Tibial nerve (tissue), 4 donors: ENCODE measurements around the gene FRMD4A. TPM values are rescaled to one million over a fixed set of nuclear protein-coding genes. Genes with fewer than 3 reads are reported as not detected.

ENCODE experiments used
- DNase-seq, 2 donors: peaks; one replicate each; pipeline ENCODE4 v3.0.0-alpha.2; 2019; ENCODE audit warnings: low spot score in 2 of 2
- H3K27ac ChIP-seq, 4 donors: fragments of 200-600 bp; sonication (generic) in 3 of 4; one replicate each; pipeline ENCODE4 v1.5.1; 2017 to 2019; ENCODE audit warnings: mild to moderate bottlenecking in 1 of 4
- H3K27me3 ChIP-seq, 2 donors: fragments of 200-600 bp; sonication (generic) in 1 of 2; one replicate each; pipeline versions ENCODE4 v1.5.1 to v1.6.0; 2017 to 2019
- H3K36me3 ChIP-seq, 3 donors: fragments of 200-600 bp; sonication (generic); one replicate each; pipeline ENCODE4 v1.5.1; 2018 to 2019
- H3K4me1 ChIP-seq, 4 donors: fragments of 200-600 bp; sonication (generic) in 3 of 4; one replicate each; pipeline ENCODE4 v1.5.1; 2017 to 2019
- H3K4me3 ChIP-seq, 4 donors: fragments of 200-600 bp; sonication (generic) in 3 of 4; one replicate each; pipeline ENCODE4 v1.5.1; 2017 to 2019; ENCODE audit warnings: mild to moderate bottlenecking in 1 of 4, moderate library complexity in 1 of 4
- H3K9me3 ChIP-seq, 4 donors: fragments of 200-600 bp; sonication (generic) in 3 of 4; one replicate each; pipeline ENCODE4 v1.5.1; 2017 to 2019
- EP300 ChIP-seq, 2 donors: sonication (generic); formaldehyde crosslinking; IDR thresholded peaks; one replicate each; pipeline ENCODE4 v1.6.1; 2017; ENCODE audit warnings: antibody characterized with exemption in 2 of 2, mild to moderate bottlenecking in 1 of 2
- POLR2A ChIP-seq, 2 donors: fragments of 450-650 bp; IDR thresholded peaks; one replicate each; pipeline ENCODE4 v1.6.1; 2017; ENCODE audit warnings: antibody characterized with exemption in 2 of 2, mild to moderate bottlenecking in 2 of 2, moderate library complexity in 2 of 2
- WGBS, 2 donors: methylation state at CpG; one replicate each; pipeline ENCODE4 v1.1.5; 2018; 5-methylcytosine and 5-hydroxymethylcytosine counted together
- total RNA-seq, 4 donors: library from RNA; depleted of rRNA; stranded (reverse); fragments of >200 nt; gene quantifications; one replicate each; pipeline ENCODE4 v1.1.0, GENCODE V29; 2016
- TF ChIP-seq, protein P1 (sequence below), 5 experiments: fragments of 200-600 bp in 3 of 5; fragments of 450-650 bp in 2 of 5; sonication (generic) in 3 of 5; IDR thresholded peaks; one replicate each; pipeline ENCODE4 v1.5.1; 2016 to 2019; ENCODE audit warnings: antibody characterized with exemption in 5 of 5, mild to moderate bottlenecking in 3 of 5, moderate library complexity in 2 of 5

The FRMD4A gene
- total RNA-seq, 4 donors from 2014 or later = 39.8 to 89.7 (median 53.9) TPM

DNA sequence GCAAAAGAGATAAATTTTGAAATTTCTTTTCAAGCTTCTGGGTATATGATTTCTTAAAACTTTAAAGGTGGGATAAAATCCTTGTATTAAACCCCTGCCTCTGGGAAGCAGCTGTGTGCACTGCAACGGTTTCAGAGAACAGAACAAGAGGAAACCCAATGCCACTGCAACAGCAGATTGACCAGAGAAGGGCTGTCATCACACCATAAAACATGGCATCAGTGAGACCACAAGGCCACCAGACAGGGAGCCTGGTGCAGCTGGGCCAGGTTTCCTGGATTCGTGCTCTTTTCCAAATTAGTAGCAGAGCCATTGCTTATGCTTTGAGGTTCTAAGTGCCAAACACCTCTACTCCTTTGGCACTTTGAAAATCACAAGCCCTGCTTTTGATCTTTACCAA, 591.5 kb downstream of the FRMD4A start:
- 66 to 70% methylated on average over 2 of the region's 2 CpGs for WGBS, 2 donors
- no peak overlapping the region for H3K27ac ChIP-seq
- no peak for TF ChIP-seq POLR2A (IDR thresholded peaks at IDR 0.05)
- TF ChIP-seq, protein P1, sequence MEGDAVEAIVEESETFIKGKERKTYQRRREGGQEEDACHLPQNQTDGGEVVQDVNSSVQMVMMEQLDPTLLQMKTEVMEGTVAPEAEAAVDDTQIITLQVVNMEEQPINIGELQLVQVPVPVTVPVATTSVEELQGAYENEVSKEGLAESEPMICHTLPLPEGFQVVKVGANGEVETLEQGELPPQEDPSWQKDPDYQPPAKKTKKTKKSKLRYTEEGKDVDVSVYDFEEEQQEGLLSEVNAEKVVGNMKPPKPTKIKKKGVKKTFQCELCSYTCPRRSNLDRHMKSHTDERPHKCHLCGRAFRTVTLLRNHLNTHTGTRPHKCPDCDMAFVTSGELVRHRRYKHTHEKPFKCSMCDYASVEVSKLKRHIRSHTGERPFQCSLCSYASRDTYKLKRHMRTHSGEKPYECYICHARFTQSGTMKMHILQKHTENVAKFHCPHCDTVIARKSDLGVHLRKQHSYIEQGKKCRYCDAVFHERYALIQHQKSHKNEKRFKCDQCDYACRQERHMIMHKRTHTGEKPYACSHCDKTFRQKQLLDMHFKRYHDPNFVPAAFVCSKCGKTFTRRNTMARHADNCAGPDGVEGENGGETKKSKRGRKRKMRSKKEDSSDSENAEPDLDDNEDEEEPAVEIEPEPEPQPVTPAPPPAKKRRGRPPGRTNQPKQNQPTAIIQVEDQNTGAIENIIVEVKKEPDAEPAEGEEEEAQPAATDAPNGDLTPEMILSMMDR (IDR thresholded peaks at IDR 0.05) = no peak
- TF ChIP-seq EP300 (IDR thresholded peaks at IDR 0.05) = no peak
- no peaks in the 10 kb centered on the region for H3K27me3 ChIP-seq
- H3K4me1 ChIP-seq = peaks cover 0 to 13% (median 0%) of the 10 kb centered on the region in 4 donors
- peaks cover 0 to 51% (median 0%) of the 10 kb centered on the region in 3 donors for H3K36me3 ChIP-seq
- DNase-seq = no peak
- H3K9me3 ChIP-seq = no peaks in the 10 kb centered on the region
- no peak overlapping the region for H3K4me3 ChIP-seq

DNA sequence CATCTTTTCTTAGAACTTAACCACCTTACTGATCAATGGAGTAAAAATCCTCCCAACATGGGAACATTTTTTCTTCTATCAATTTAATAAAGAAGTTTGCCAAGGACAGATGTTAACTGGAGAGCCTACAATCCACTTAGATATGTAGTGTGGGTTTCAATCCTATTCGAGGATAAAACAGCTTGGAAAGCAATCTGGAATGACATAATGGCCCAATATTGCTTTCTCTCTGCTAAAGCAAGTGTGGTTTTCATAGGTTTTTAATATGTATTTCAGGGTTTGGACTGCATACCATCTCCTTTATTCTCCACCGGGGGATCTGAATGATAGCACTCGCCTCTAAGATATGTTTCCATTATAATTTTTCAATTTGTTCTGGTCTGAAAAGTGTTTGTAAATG, 594.2 kb downstream of the FRMD4A start:
- no peaks in the 10 kb centered on the region for H3K27me3 ChIP-seq
- H3K9me3 ChIP-seq = no peaks in the 10 kb centered on the region
- peaks cover 0 to 68% (median 0%) of the 10 kb centered on the region in 3 donors for H3K36me3 ChIP-seq
- no peak overlapping the region for H3K4me3 ChIP-seq
- H3K27ac ChIP-seq = no peak overlapping the region
- WGBS, 2 donors = 68 to 79% methylated on average over 3 of the region's 3 CpGs
- no peak for DNase-seq
- TF ChIP-seq, protein P1 (IDR thresholded peaks at IDR 0.05) = no peak
- TF ChIP-seq EP300 (IDR thresholded peaks at IDR 0.05) = no peak
- no peak for TF ChIP-seq POLR2A (IDR thresholded peaks at IDR 0.05)
- no peaks in the 10 kb centered on the region for H3K4me1 ChIP-seq

DNA sequence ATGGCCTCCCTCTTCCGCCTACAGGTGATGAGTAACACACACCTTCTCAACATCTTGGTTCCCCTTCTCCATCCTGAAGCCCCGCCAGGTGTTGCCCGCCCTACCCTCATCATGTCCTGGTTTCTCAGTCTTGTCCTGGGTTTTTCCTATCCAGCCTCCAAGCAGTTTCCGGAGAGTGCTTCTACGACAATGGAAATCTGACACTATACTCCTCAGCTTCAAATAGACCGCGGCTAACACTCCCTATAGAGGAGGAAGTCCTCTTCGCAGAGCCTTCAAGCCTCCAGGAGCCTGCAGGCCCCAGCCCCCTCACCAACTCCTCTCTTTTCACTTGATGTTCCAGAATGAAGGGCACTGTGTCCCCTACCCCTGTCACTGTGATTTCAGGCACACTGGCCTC, 596.6 kb downstream of the FRMD4A start:
- TF ChIP-seq POLR2A (IDR thresholded peaks at IDR 0.05) (no peak), EP300 (IDR thresholded peaks at IDR 0.05) (no peak)
- TF ChIP-seq, protein P1 (IDR thresholded peaks at IDR 0.05) = no peak
- Histone ChIP-seq H3K36me3 (peaks cover 0 to 71% (median 0%) of the 10 kb centered on the region in 3 donors), H3K27ac (no peak overlapping the region), H3K4me1 (no peaks in the 10 kb centered on the region), H3K9me3 (no peaks in the 10 kb centered on the region), H3K4me3 (no peak overlapping the region), H3K27me3 (no peaks in the 10 kb centered on the region)
- no peak for DNase-seq
- 88 to 93% methylated on average over 8 of the region's 8 CpGs for WGBS, 2 donors

DNA sequence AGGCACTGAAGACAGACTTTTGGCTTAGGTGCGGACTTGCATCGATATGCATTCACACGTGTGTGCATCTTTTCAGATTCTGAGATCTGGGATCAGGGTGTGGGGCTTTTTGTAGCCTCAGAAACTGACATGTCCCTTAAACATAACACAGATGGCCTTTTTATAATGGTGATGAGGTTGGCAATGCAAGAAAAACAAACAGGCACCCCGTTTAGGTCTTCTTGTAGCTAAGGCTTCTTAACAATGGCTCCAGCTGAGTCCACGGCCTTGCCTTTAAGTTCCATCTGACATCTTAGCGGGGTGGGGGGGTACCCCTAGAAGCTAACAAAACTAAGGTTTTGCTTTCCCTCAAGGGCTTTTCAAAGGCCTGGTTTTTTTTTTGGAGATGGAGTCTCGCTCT, 597.7 kb downstream of the FRMD4A start:
- Histone ChIP-seq H3K27ac (no peak overlapping the region), H3K9me3 (no peaks in the 10 kb centered on the region), H3K27me3 (no peaks in the 10 kb centered on the region), H3K4me3 (no peak overlapping the region), H3K4me1 (no peaks in the 10 kb centered on the region), H3K36me3 (peaks cover 0 to 64% (median 0%) of the 10 kb centered on the region in 3 donors)
- 88 to 89% methylated on average over 7 of the region's 7 CpGs for WGBS, 2 donors
- no peak for DNase-seq
- TF ChIP-seq POLR2A (IDR thresholded peaks at IDR 0.05) = no peak

DNA sequence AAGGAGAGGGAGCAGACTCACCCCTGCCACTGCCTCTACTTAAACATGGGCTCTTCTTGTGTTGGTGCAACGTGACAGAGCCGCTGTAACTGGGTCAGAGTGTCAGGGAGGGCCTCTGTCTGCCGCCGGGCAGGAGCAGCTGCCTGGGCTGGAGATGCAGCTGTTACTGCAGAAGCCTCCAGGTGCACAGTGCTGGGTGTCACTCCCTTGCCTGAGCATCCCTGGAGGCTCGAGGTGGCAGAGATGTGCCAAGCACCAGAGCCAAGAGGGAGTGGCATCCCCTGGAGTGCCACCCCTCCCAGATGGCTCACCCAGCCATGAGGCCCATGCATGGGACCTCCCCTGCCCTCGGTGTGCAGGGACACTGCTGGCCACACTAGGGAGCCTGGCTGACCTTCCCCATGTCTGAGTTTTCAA, 598.3 kb downstream of the FRMD4A start:
- Histone ChIP-seq H3K9me3 (no peaks in the 10 kb centered on the region), H3K27me3 (no peaks in the 10 kb centered on the region), H3K36me3 (peaks cover 0 to 60% (median 0%) of the 10 kb centered on the region in 3 donors), H3K4me3 (no peak overlapping the region), H3K27ac (no peak overlapping the region), H3K4me1 (no peaks in the 10 kb centered on the region)
- TF ChIP-seq EP300 (IDR thresholded peaks at IDR 0.05) (no peak), POLR2A (IDR thresholded peaks at IDR 0.05) (no peak)
- TF ChIP-seq, protein P1 (IDR thresholded peaks at IDR 0.05) = no peak
- 68 to 70% methylated on average over 4 to 6 of the region's 6 CpGs for WGBS, 2 donors
- DNase-seq = no peak

DNA sequence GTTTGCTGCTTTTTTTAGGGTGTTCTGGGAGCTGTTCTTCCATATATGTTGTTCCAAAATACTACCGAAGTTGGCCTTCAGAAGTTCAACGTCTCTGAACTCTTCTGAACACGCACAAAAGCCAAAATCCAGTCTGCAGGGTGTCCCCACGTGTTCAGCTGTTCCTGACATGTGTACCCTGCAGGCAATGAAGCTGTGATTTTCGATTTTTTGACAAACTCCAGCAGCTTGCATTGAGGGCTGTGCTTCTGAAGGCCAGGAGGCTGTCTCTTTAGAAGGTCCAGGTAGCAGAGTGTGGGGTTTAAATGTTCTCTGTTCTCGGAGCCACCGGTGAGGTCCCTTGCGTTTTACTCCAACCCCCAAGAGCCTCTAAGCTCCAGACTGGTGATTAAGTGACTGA, 598.9 kb downstream of the FRMD4A start:
- Histone ChIP-seq H3K4me3 (no peak overlapping the region), H3K36me3 (peaks cover 0 to 60% (median 0%) of the 10 kb centered on the region in 3 donors), H3K9me3 (no peaks in the 10 kb centered on the region), H3K4me1 (no peaks in the 10 kb centered on the region), H3K27me3 (no peaks in the 10 kb centered on the region), H3K27ac (no peak overlapping the region)
- 82 to 85% methylated on average over 8 of the region's 8 CpGs for WGBS, 2 donors
- DNase-seq = no peak
- TF ChIP-seq, protein P1 (IDR thresholded peaks at IDR 0.05) = no peak
- TF ChIP-seq POLR2A (IDR thresholded peaks at IDR 0.05) (no peak), EP300 (IDR thresholded peaks at IDR 0.05) (no peak)
